Mucosa of stomach (tissue), 1 donor: ENCODE data around the gene RAB8A.
"Not testable (repeated sequence)": the region's sequence is repeated elsewhere in the genome, so short reads cannot be mapped to it uniquely, and the experiment has no call there.

Experiments
- H3K27me3 ChIP-seq: one replicate; pipeline ENCODE4 v1.7.0; 2013; ENCODE audit warnings: mild to moderate bottlenecking, low read length; ENCODE audit not compliant: control insufficient read depth, insufficient read depth
- H3K36me3 ChIP-seq: one replicate; pipeline ENCODE4 v1.7.0; 2013; ENCODE audit warnings: low read length; ENCODE audit not compliant: control insufficient read depth, insufficient read depth
- H3K4me1 ChIP-seq: one replicate; pipeline ENCODE4 v1.7.0; 2013; ENCODE audit warnings: mild to moderate bottlenecking, low read length; ENCODE audit not compliant: control insufficient read depth, insufficient read depth
- H3K4me3 ChIP-seq: one replicate; pipeline ENCODE4 v1.7.0; 2013; ENCODE audit warnings: low read length
- H3K9ac ChIP-seq: one replicate; pipeline ENCODE4 v1.7.0; 2013; ENCODE audit warnings: mild to moderate bottlenecking, low read length, moderate library complexity
- H3K9me3 ChIP-seq: one replicate; pipeline ENCODE4 v1.7.0; 2013; ENCODE audit warnings: mild to moderate bottlenecking, low read length, moderate library complexity; ENCODE audit not compliant: control insufficient read depth
- donor health status: Pancreatic carcinoma.

The RAB8A gene

GRCh38 chr19:16087940-16088339, 23.7 kb upstream of the RAB8A start:
- Histone ChIP-seq H3K4me3 (no peak overlapping the region), H3K9me3 (no peaks in the 10 kb centered on the region), H3K36me3 (peaks cover 51% of the 10 kb centered on the region), H3K27me3 (no peaks in the 10 kb centered on the region), H3K4me1 (peaks cover 33% of the 10 kb centered on the region), H3K9ac (no peak overlapping the region)

GRCh38 chr19:16088351-16089009, 23.2 kb upstream of the RAB8A start:
- no peaks in the 10 kb centered on the region for H3K9me3 ChIP-seq
- H3K4me3 ChIP-seq = no peak overlapping the region
- peaks cover 49% of the 10 kb centered on the region for H3K36me3 ChIP-seq
- H3K9ac ChIP-seq = peak overlapping the region; percentile 39
- H3K27me3 ChIP-seq = no peaks in the 10 kb centered on the region
- H3K4me1 ChIP-seq = peaks cover 33% of the 10 kb centered on the region

GRCh38 chr19:16089010-16089846, 22.5 kb upstream of the RAB8A start:
- peak overlapping the region; percentile 39 for H3K9ac ChIP-seq
- H3K4me3 ChIP-seq = peak overlapping the region; percentile 4
- peaks cover 48% of the 10 kb centered on the region for H3K36me3 ChIP-seq

GRCh38 chr19:16091546-16092475, 19.9 kb upstream of the RAB8A start:
- Histone ChIP-seq H3K9ac (no peak overlapping the region), H3K4me3 (no peak overlapping the region), H3K4me1 (peaks cover 28% of the 10 kb centered on the region), H3K27me3 (no peaks in the 10 kb centered on the region), H3K9me3 (no peaks in the 10 kb centered on the region), H3K36me3 (peaks cover 44% of the 10 kb centered on the region)

More at GRCh38 chr19:16089010-16089846, 22.5 kb upstream of the RAB8A start:
- no peaks in the 10 kb centered on the region for H3K9me3 ChIP-seq
- H3K4me1 ChIP-seq = peaks cover 33% of the 10 kb centered on the region
- H3K27me3 ChIP-seq = no peaks in the 10 kb centered on the region

GRCh38 chr19:16094360-16095070, 17.2 kb upstream of the RAB8A start:
- Histone ChIP-seq H3K27me3 (no peaks in the 10 kb centered on the region), H3K36me3 (peaks cover 28% of the 10 kb centered on the region), H3K4me3 (no peak overlapping the region), H3K9me3 (no peaks in the 10 kb centered on the region), H3K9ac (no peak overlapping the region), H3K4me1 (peaks cover 3% of the 10 kb centered on the region)

- Histone ChIP-seq H3K36me3 (peaks cover 27% of the 10 kb centered on the region), H3K4me1 (no peaks in the 10 kb centered on the region), H3K9ac (no peak overlapping the region)
Observed at GRCh38 chr19:16095071-16095571, 16.6 kb upstream of the RAB8A start.

GRCh38 chr19:16096280-16096855, 15.3 kb upstream of the RAB8A start:
- Histone ChIP-seq H3K9me3 (no peaks in the 10 kb centered on the region), H3K27me3 (no peaks in the 10 kb centered on the region), H3K4me1 (no peaks in the 10 kb centered on the region), H3K36me3 (peaks cover 18% of the 10 kb centered on the region), H3K4me3 (no peak overlapping the region), H3K9ac (no peak overlapping the region)

More at GRCh38 chr19:16095071-16095571, 16.6 kb upstream of the RAB8A start:
- H3K9me3 ChIP-seq = no peaks in the 10 kb centered on the region
- H3K4me3 ChIP-seq = no peak overlapping the region
- H3K27me3 ChIP-seq = no peaks in the 10 kb centered on the region

GRCh38 chr19:16098416-16098768, 13.3 kb upstream of the RAB8A start:
- H3K9me3 ChIP-seq = no peaks in the 10 kb centered on the region
- peaks cover 14% of the 10 kb centered on the region for H3K36me3 ChIP-seq
- no peaks in the 10 kb centered on the region for H3K27me3 ChIP-seq
- H3K4me1 ChIP-seq = no peaks in the 10 kb centered on the region
- no peak overlapping the region for H3K9ac ChIP-seq
- no peak overlapping the region for H3K4me3 ChIP-seq

- Histone ChIP-seq H3K9me3 (no peaks in the 10 kb centered on the region), H3K27me3 (no peaks in the 10 kb centered on the region), H3K4me3 (no peak overlapping the region), H3K9ac (no peak overlapping the region), H3K4me1 (no peaks in the 10 kb centered on the region), H3K36me3 (peaks cover 14% of the 10 kb centered on the region)
Observed at GRCh38 chr19:16098821-16099220, 12.9 kb upstream of the RAB8A start.

- not testable (repeated sequence) for H3K4me1 ChIP-seq, H3K9ac ChIP-seq
- H3K36me3 ChIP-seq = peaks cover 12% of the 10 kb centered on the region
Observed at GRCh38 chr19:16099314-16099965, 12.2 kb upstream of the RAB8A start.

More at GRCh38 chr19:16099314-16099965, 12.2 kb upstream of the RAB8A start:
- H3K9me3 ChIP-seq, H3K4me3 ChIP-seq, H3K27me3 ChIP-seq: not testable (repeated sequence)
